ENCODE results near the gene POLR1A.

Gene POLR1A

GRCh38 chr2:86021396-86022378 lies 84.0 kb downstream of the POLR1A start:
- Histone ChIP-seq H3K4me2 (ENCODE audit: low read length) (no peak overlapping the region), H3K27me3 (ENCODE audit: low read depth, low read length) (no peaks in the 10 kb centered on the region), H3K36me3 (replicated peaks; ENCODE audit: low read depth, low read length) (peaks cover 24% of the 10 kb centered on the region), H3K4me3 (ENCODE audit: low read length) (no peak overlapping the region), H3K4me1 (ENCODE audit: low read length) (peaks cover 45% of the 10 kb centered on the region), H3K79me2 (ENCODE audit: low read length) (no peaks in the 10 kb centered on the region), H4K20me1 (ENCODE audit: insufficient read depth, low read length) (no peaks in the 10 kb centered on the region), H2AFZ (ENCODE audit: low read depth, low read length) (no peak overlapping the region), H3K27ac (ENCODE audit: low read length) (no peak overlapping the region), H3K9ac (ENCODE audit: low read length) (no peak overlapping the region), H3K9me3 (ENCODE audit: insufficient read depth, low read length) (no peaks in the 10 kb centered on the region)
- TF ChIP-seq, protein P1, sequence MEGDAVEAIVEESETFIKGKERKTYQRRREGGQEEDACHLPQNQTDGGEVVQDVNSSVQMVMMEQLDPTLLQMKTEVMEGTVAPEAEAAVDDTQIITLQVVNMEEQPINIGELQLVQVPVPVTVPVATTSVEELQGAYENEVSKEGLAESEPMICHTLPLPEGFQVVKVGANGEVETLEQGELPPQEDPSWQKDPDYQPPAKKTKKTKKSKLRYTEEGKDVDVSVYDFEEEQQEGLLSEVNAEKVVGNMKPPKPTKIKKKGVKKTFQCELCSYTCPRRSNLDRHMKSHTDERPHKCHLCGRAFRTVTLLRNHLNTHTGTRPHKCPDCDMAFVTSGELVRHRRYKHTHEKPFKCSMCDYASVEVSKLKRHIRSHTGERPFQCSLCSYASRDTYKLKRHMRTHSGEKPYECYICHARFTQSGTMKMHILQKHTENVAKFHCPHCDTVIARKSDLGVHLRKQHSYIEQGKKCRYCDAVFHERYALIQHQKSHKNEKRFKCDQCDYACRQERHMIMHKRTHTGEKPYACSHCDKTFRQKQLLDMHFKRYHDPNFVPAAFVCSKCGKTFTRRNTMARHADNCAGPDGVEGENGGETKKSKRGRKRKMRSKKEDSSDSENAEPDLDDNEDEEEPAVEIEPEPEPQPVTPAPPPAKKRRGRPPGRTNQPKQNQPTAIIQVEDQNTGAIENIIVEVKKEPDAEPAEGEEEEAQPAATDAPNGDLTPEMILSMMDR (IDR thresholded peaks at IDR 0.05; ENCODE audit: low read depth, low read length) = no peak
- TF ChIP-seq EZH2phosphoT487 (IDR thresholded peaks at IDR 0.05; ENCODE audit: low read depth) = no peak

DNA sequence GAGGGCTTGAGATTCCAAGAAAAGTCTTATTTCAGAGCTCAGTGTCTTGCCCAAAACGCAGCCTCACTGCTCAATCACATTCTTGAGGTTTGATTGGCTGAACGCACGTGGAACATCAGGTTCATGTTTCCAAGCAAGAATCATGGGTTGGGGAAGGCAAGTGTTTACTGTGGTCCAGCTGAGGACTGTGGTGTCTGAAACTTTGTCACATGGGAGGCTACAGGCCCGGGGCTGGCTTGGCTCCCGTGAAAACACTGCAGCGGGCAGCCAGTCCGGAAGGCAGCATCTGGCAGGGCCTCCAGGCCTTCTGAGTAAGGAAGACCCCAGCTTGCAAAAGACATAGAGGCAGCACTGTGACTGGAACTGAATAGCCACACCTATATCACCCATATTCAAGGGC lies 84.7 kb downstream of the POLR1A start:
- H3K4me3 ChIP-seq (ENCODE audit: low read length) = no peak overlapping the region
- TF ChIP-seq, protein P1 (IDR thresholded peaks at IDR 0.05; ENCODE audit: low read depth, low read length) = no peak
- no peak for TF ChIP-seq EZH2phosphoT487 (IDR thresholded peaks at IDR 0.05; ENCODE audit: low read depth)
- no peak overlapping the region for H3K27ac ChIP-seq (ENCODE audit: low read length)
- H3K4me1 ChIP-seq (ENCODE audit: low read length) = peaks cover 48% of the 10 kb centered on the region
- no peaks in the 10 kb centered on the region for H3K27me3 ChIP-seq (ENCODE audit: low read depth, low read length)
- H2AFZ ChIP-seq (ENCODE audit: low read depth, low read length) = no peak overlapping the region
- H4K20me1 ChIP-seq (ENCODE audit: insufficient read depth, low read length) = no peaks in the 10 kb centered on the region
- H3K36me3 ChIP-seq (replicated peaks; ENCODE audit: low read depth, low read length) = peaks cover 18% of the 10 kb centered on the region
- no peak overlapping the region for H3K9ac ChIP-seq (ENCODE audit: low read length)
- H3K9me3 ChIP-seq (ENCODE audit: insufficient read depth, low read length) = no peaks in the 10 kb centered on the region
- H3K79me2 ChIP-seq (ENCODE audit: low read length) = no peaks in the 10 kb centered on the region
- H3K4me2 ChIP-seq (ENCODE audit: low read length) = no peak overlapping the region

DNA sequence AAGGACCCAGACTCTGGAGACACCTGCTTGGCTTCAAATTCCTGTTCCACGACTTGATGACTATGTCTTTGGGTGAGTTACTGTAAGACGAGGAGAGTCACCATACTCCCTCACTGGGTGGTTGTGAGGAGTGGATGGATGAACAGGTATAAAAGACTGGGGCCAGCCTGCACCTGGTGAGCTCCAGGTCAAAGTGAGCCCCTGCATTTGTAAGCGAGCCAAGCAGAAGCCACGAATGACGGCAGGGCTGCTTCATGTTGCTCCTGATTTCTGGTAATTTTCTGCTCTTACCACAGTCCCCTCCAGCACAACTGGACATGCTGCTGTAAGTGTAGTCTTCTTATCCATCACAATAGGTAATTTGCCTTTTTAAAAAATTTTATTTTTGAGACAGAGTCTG lies 86.6 kb downstream of the POLR1A start:
- Histone ChIP-seq H3K27ac (ENCODE audit: low read length) (peak overlapping the region; percentile 59), H3K4me3 (ENCODE audit: low read length) (no peak overlapping the region), H3K4me1 (ENCODE audit: low read length) (peaks cover 48% of the 10 kb centered on the region), H3K27me3 (ENCODE audit: low read depth, low read length) (no peaks in the 10 kb centered on the region), H2AFZ (ENCODE audit: low read depth, low read length) (no peak overlapping the region), H3K79me2 (ENCODE audit: low read length) (no peaks in the 10 kb centered on the region), H3K9me3 (ENCODE audit: insufficient read depth, low read length) (peaks cover 9% of the 10 kb centered on the region; the same call in 1 of the 2 replicates), H4K20me1 (ENCODE audit: insufficient read depth, low read length) (no peaks in the 10 kb centered on the region), H3K36me3 (replicated peaks; ENCODE audit: low read depth, low read length) (peaks cover 13% of the 10 kb centered on the region), H3K9ac (ENCODE audit: low read length) (no peak overlapping the region), H3K4me2 (ENCODE audit: low read length) (peak overlapping the region; percentile 60)
- TF ChIP-seq, protein P1 (IDR thresholded peaks at IDR 0.05; ENCODE audit: low read depth, low read length) = no peak
- TF ChIP-seq EZH2phosphoT487 (IDR thresholded peaks at IDR 0.05; ENCODE audit: low read depth) = no peak
